NT2/D1 (cell line): Measurements from ENCODE around the gene CAMK2B.
"Not testable (repeated sequence)": the region's sequence is repeated elsewhere in the genome, so short reads cannot be mapped to it uniquely, and the experiment has no call there.

ENCODE experiments used
- DNase-seq: peaks from one replicate; pipeline ENCODE4 v3.0.0-alpha.2; 2011; ENCODE audit warnings: low read depth, low spot score
- H3K27me3 ChIP-seq: 2 replicates; pipeline ENCODE4 v1.6.0; 2011; ENCODE audit warnings: mild to moderate bottlenecking; ENCODE audit not compliant: insufficient read length, insufficient read depth
- H3K36me3 ChIP-seq: 2 replicates; pipeline ENCODE4 v1.6.1; 2011; ENCODE audit warnings: mild to moderate bottlenecking, low read length, mixed read lengths; ENCODE audit not compliant: insufficient read depth, insufficient read length
- H3K4me1 ChIP-seq: 2 replicates; pipeline ENCODE4 v1.5.1; 2011; ENCODE audit not compliant: insufficient read depth, insufficient read length
- H3K4me3 ChIP-seq: 2 replicates; pipeline ENCODE4 v1.5.1; 2011; ENCODE audit warnings: low read depth; ENCODE audit not compliant: insufficient read length
- H3K9ac ChIP-seq: 2 replicates; pipeline ENCODE4 v1.6.0; 2011; ENCODE audit warnings: low read depth; ENCODE audit not compliant: insufficient read length
- H3K9me3 ChIP-seq: 2 replicates; pipeline ENCODE4 v1.5.1; 2011; ENCODE audit warnings: mild to moderate bottlenecking, low read length; ENCODE audit not compliant: insufficient read depth
- SUZ12 ChIP-seq: IDR thresholded peaks from 2 replicates; pipeline ENCODE4 v1.6.1; 2011; ENCODE audit not compliant: insufficient read length, insufficient read depth; ENCODE audit errors: extremely low read depth
- YY1 ChIP-seq: IDR thresholded peaks from 2 replicates; pipeline ENCODE4 v1.6.1; 2011; ENCODE audit not compliant: insufficient read length, insufficient read depth
- ZNF274 ChIP-seq: IDR thresholded peaks from 2 replicates; pipeline ENCODE4 v1.6.1; 2011; ENCODE audit warnings: mild to moderate bottlenecking, low read depth, low read length

Gene CAMK2B

GRCh38 chr7:44200699-44201461, 124.5 kb downstream of the CAMK2B start, which contains the start of gene YKT6:
Gene YKT6 (plus strand): TSS chr7:44200978. CDS start chr7:44201136, 158 bp downstream.
- peak; percentile 96 for DNase-seq
- H3K9me3 ChIP-seq: no peaks in the 10 kb centered on the region
- H3K36me3 ChIP-seq: peaks cover 27% of the 10 kb centered on the region
- peak within 1 kb of the TSS; percentile 98 for H3K4me3 ChIP-seq
- peak within 1 kb of the TSS; percentile 99 for H3K9ac ChIP-seq
- no peaks in the 10 kb centered on the region for H3K4me1 ChIP-seq
- TF ChIP-seq ZNF274 (no peak), YY1 (no peak), SUZ12 (no peak)
- no peaks in the 10 kb centered on the region for H3K27me3 ChIP-seq

GRCh38 chr7:44200163-44200562, 125.2 kb downstream of the CAMK2B start:
- H3K4me3 ChIP-seq: not testable (repeated sequence)

GRCh38 chr7:44197474-44197873, 127.9 kb downstream of the CAMK2B start:
- Histone ChIP-seq H3K4me1 (peaks cover 2% of the 10 kb centered on the region), H3K36me3 (peaks cover under 1% of the 10 kb centered on the region), H3K27me3 (no peaks in the 10 kb centered on the region), H3K9ac (no peak overlapping the region), H3K4me3 (no peak overlapping the region), H3K9me3 (no peaks in the 10 kb centered on the region)
- DNase-seq: no peak
- TF ChIP-seq ZNF274 (no peak), YY1 (no peak), SUZ12 (no peak)

More at GRCh38 chr7:44200163-44200562, 125.2 kb downstream of the CAMK2B start:
- not testable (repeated sequence) for H3K9ac ChIP-seq, H3K9me3 ChIP-seq, H3K27me3 ChIP-seq, H3K4me1 ChIP-seq, DNase-seq
- peaks cover 20% of the 10 kb centered on the region for H3K36me3 ChIP-seq

GRCh38 chr7:44196450-44196872, 128.9 kb downstream of the CAMK2B start:
- H3K36me3 ChIP-seq: no peaks in the 10 kb centered on the region
- no peaks in the 10 kb centered on the region for H3K27me3 ChIP-seq
- peaks cover 2% of the 10 kb centered on the region for H3K4me1 ChIP-seq
- H3K9me3 ChIP-seq: no peaks in the 10 kb centered on the region
- no peak overlapping the region for H3K9ac ChIP-seq
- TF ChIP-seq SUZ12 (no peak), ZNF274 (no peak), YY1 (no peak)
- no peak overlapping the region for H3K4me3 ChIP-seq
- no peak for DNase-seq

- no peak for TF ChIP-seq YY1
- no peak for TF ChIP-seq ZNF274
- no peak for TF ChIP-seq SUZ12
- Histone ChIP-seq H3K27me3 (no peaks in the 10 kb centered on the region), H3K9me3 (no peaks in the 10 kb centered on the region), H3K9ac (no peak overlapping the region), H3K36me3 (no peaks in the 10 kb centered on the region), H3K4me1 (peaks cover 2% of the 10 kb centered on the region), H3K4me3 (no peak overlapping the region)
- no peak for DNase-seq
These were observed 129.5 kb downstream of the CAMK2B start for GRCh38 chr7:44195889-44196288.

GRCh38 chr7:44194562-44195145, 130.7 kb downstream of the CAMK2B start:
- H3K4me3 ChIP-seq: no peak overlapping the region
- no peak overlapping the region for H3K9ac ChIP-seq
- no peaks in the 10 kb centered on the region for H3K27me3 ChIP-seq
- no peaks in the 10 kb centered on the region for H3K36me3 ChIP-seq
- no peak for TF ChIP-seq SUZ12
- TF ChIP-seq YY1: no peak
- TF ChIP-seq ZNF274: no peak
- DNase-seq: no peak
- H3K4me1 ChIP-seq: peaks cover 2% of the 10 kb centered on the region
- H3K9me3 ChIP-seq: no peaks in the 10 kb centered on the region

GRCh38 chr7:44194069-44194468, 131.3 kb downstream of the CAMK2B start:
- Histone ChIP-seq H3K4me3 (no peak overlapping the region), H3K9me3 (no peaks in the 10 kb centered on the region), H3K4me1 (peaks cover 2% of the 10 kb centered on the region), H3K36me3 (no peaks in the 10 kb centered on the region), H3K9ac (no peak overlapping the region), H3K27me3 (no peaks in the 10 kb centered on the region)
- no peak for DNase-seq
- TF ChIP-seq YY1 (no peak), SUZ12 (no peak), ZNF274 (no peak)
